Endothelial cell of umbilical vein (primary cell): Measurements from ENCODE around the gene ZNF30. TPM values are rescaled to one million over a fixed set of nuclear protein-coding genes. Genes with fewer than 3 reads are reported as not detected.

Experiments
- BruUV-seq: library from RNA; stranded (reverse); fragments of 400-500 nt; replicated peaks from 2 replicates; lab custom pipeline; 2021; lab: Mats Ljungman, UMichigan
- CTCF ChIA-PET: fragments of 300-600, 350-600 bp; sonication (Branson Sonifier 250); formaldehyde crosslinking; loops from one replicate; lab custom pipeline; 2021; ENCODE audit warnings: antibody characterized with exemption, inconsistent platforms; lab: Charles Lee
- POLR2A ChIA-PET: fragments of 300-600, 350-600 bp; sonication (Branson Sonifier 250); formaldehyde crosslinking; loops from one replicate; lab custom pipeline; 2021; ENCODE audit warnings: antibody characterized with exemption, inconsistent platforms; lab: Charles Lee
- DNase-seq: peaks from one replicate; pipeline ENCODE4 v3.0.0-alpha.2; 2011; ENCODE audit warnings: low read depth, low spot score
- FAIRE-seq: peaks from 2 replicates; lab custom pipeline; 2011; peaks lifted over from hg19 to GRCh38; lab: Jason Lieb, UNC
- H2AFZ ChIP-seq: 2 replicates; pipeline ENCODE4 v1.6.0; 2012; ENCODE audit warnings: low read depth, low read length, control low read depth, inconsistent platforms
- H3K27ac ChIP-seq: 2 replicates; pipeline ENCODE4 v1.5.1; 2011; ENCODE audit warnings: low read depth, mild to moderate bottlenecking, control low read depth, low read length, moderate library complexity; ENCODE audit not compliant: insufficient read depth
- H3K27me3 ChIP-seq, 2 experiments: 2 replicates each; pipeline versions ENCODE4 v1.6.0 to v1.6.1; 2011; ENCODE audit warnings: low read length in 2 of 2, mixed read lengths in 1 of 2; ENCODE audit not compliant: control insufficient read depth in 2 of 2, insufficient read depth in 2 of 2
- H3K36me3 ChIP-seq, 2 experiments: 2 replicates in 1 of 2; 3 replicates in 1 of 2; pipeline ENCODE4 v1.5.1; 2011; ENCODE audit warnings: low read length in 2 of 2, mild to moderate bottlenecking in 1 of 2, moderate library complexity in 1 of 2; ENCODE audit not compliant: control insufficient read depth in 2 of 2, insufficient read depth in 2 of 2; ENCODE audit errors: extremely low read depth in 1 of 2
- H3K4me1 ChIP-seq: 3 replicates; pipeline ENCODE4 v1.5.1; 2011; ENCODE audit warnings: mild to moderate bottlenecking, low read length; ENCODE audit not compliant: control insufficient read depth, insufficient read depth; ENCODE audit errors: extremely low read depth
- H3K4me2 ChIP-seq: 2 replicates; pipeline ENCODE4 v1.6.1; 2011; ENCODE audit warnings: low read length, control low read depth, mixed read lengths; ENCODE audit not compliant: insufficient read depth
- H3K4me3 ChIP-seq, 3 experiments: fragments of 200-600 bp in 1 of 3; sonication (generic), shearing (Covaris generic) in 1 of 3; replicated peaks in 1 of 3; 2 replicates each; pipeline ENCODE4 v1.5.1; 2011 to 2016; ENCODE audit warnings: control low read depth in 3 of 3, low read length in 3 of 3, mild to moderate bottlenecking in 2 of 3, inconsistent platforms in 1 of 3, low read depth in 1 of 3, moderate library complexity in 1 of 3; ENCODE audit not compliant: insufficient read depth in 1 of 3
- H3K79me2 ChIP-seq: 2 replicates; pipeline ENCODE4 v1.6.0; 2012; ENCODE audit warnings: low read length, inconsistent platforms; ENCODE audit not compliant: control insufficient read depth, insufficient read depth
- H3K9ac ChIP-seq: replicated peaks from 2 replicates; pipeline ENCODE3; 2011; ENCODE audit warnings: low read length, control low read depth; ENCODE audit not compliant: insufficient read depth; ENCODE audit errors: extremely low read depth
- H3K9me1 ChIP-seq: replicated peaks from 3 replicates; pipeline ENCODE4 v1.6.0; 2011; ENCODE audit warnings: mild to moderate bottlenecking, low read length; ENCODE audit not compliant: control insufficient read depth, insufficient read depth; ENCODE audit errors: extremely low read depth
- H3K9me3 ChIP-seq: replicated peaks from 2 replicates; pipeline ENCODE4 v1.5.1; 2012; ENCODE audit warnings: low read length, inconsistent platforms; ENCODE audit not compliant: control insufficient read depth, insufficient read depth
- H4K20me1 ChIP-seq: replicated peaks from 2 replicates; pipeline ENCODE3; 2011; ENCODE audit warnings: mild to moderate bottlenecking, low read length; ENCODE audit not compliant: control insufficient read depth, insufficient read depth; ENCODE audit errors: extremely low read depth
- EZH2 ChIP-seq: IDR thresholded peaks from 2 replicates; pipeline ENCODE4 v1.6.1; 2012; ENCODE audit warnings: borderline replicate concordance, low read depth, mild to moderate bottlenecking, moderate library complexity, low read length, inconsistent platforms; ENCODE audit not compliant: severe bottlenecking
- FOS ChIP-seq: IDR thresholded peaks from 2 replicates; pipeline ENCODE4 v1.6.1; 2011; ENCODE audit warnings: mild to moderate bottlenecking, low read length, moderate library complexity, borderline replicate concordance; ENCODE audit not compliant: insufficient read depth
- GATA2 ChIP-seq: IDR thresholded peaks from 2 replicates; pipeline ENCODE4 v1.7.0; 2011; ENCODE audit warnings: low read depth, mild to moderate bottlenecking, moderate library complexity, mixed read lengths, low read length; ENCODE audit not compliant: insufficient read length, insufficient read depth
- JUN ChIP-seq: IDR thresholded peaks from 2 replicates; pipeline ENCODE4 v1.6.1; 2011; ENCODE audit warnings: borderline replicate concordance, low read depth; ENCODE audit not compliant: insufficient read length, insufficient read depth
- MYC ChIP-seq: IDR thresholded peaks from one replicate; pipeline ENCODE4 v1.6.1; 2011; ENCODE audit warnings: mild to moderate bottlenecking, low read depth, low read length
- POLR2A ChIP-seq: IDR thresholded peaks from 2 replicates; pipeline ENCODE4 v1.6.1; 2012; ENCODE audit warnings: low read depth, mild to moderate bottlenecking, control low read depth, low read length
- POLR2AphosphoS5 ChIP-seq: IDR thresholded peaks from 2 replicates; pipeline ENCODE4 v1.6.1; 2012; ENCODE audit warnings: low read depth, mild to moderate bottlenecking, control low read depth, low read length, moderate library complexity; ENCODE audit not compliant: insufficient read depth
- dilution Hi-C: fragments of 300-500 bp; cut with MboI; formaldehyde crosslinking; loops from one replicate; pipeline ENCODE4 v1.15.0; 2019; ENCODE audit warnings: low sequenced_read_pairs; ENCODE audit not compliant: extremely low pct_ligation_motif_present
- intact Hi-C: fragments of 100-400 bp; cut with micrococcal nuclease; formaldehyde crosslinking; loops from one replicate; pipeline ENCODE4 v1.10.0; 2022
- polyA plus RNA-seq, 4 experiments: library from polyadenylated mRNA; depleted of rRNA in 3 of 4; stranded (reverse) in 3 of 4; unstranded in 1 of 4; fragments of >200 nt; gene quantifications; 2 replicates each; pipeline versions ENCODE4 v1.2.1 to v1.2.3, GENCODE V29; 2011 to 2012; ENCODE audit warnings: missing spikeins in 1 of 4
- total RNA-seq: library from RNA; stranded (reverse); gene quantifications from 2 replicates; pipeline ENCODE4 v1.2.3, GENCODE V29; 2021
- TF ChIP-seq, protein P1 (sequence below), 2 donors: IDR thresholded peaks; 1 replicate in 1 of 2; 2 replicates in 1 of 2; pipeline ENCODE4 v1.5.1; 2011; ENCODE audit warnings: low read length in 2 of 2, mild to moderate bottlenecking in 2 of 2, moderate library complexity in 2 of 2, control low read depth in 1 of 2, inconsistent platforms in 1 of 2, low read depth in 1 of 2; ENCODE audit not compliant: insufficient read depth in 1 of 2; ENCODE audit errors: extremely low read depth in 1 of 2
- TF ChIP-seq, protein P2 (sequence below): IDR thresholded peaks from 2 replicates; pipeline ENCODE4 v1.6.1; 2011; ENCODE audit not compliant: insufficient read depth, insufficient read length

ZNF30 gene
- total and polyA plus RNA-seq, 2 donors (not counting 3 experiments of a cell fraction or from before 2014, with no cell fraction given), result 1.3 to 4.7 TPM

DNA sequence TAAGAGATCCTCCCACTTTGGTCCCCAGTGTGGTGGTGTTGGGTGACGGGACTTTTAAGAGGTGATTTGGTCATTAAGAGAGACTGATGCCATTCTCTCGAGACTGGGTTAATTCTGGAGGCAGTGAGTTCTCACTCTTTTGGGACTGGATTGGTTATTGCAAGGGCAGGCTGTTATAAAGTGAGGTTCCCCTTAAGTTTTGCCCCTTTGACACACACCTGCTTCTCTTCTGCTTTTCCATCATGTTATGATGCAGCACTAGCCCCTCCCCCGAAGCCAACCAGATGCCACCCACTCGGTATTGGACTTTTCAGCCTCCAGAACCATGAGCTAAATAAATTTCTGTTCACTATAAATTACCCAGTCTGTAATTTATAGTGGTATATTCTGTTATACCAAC, 57.1 kb downstream of the ZNF30 start:
- DNase-seq, result no peak
- Histone ChIP-seq H3K27ac (no peak overlapping the region), H3K27me3 (peaks cover 0 to 3% of the 10 kb centered on the region in 2 experiments), H3K9me3 (no peaks in the 10 kb centered on the region), H2AFZ (no peak overlapping the region), H3K4me2 (no peak overlapping the region), H3K36me3 (no peaks in the 10 kb centered on the region), H3K9ac (no peak overlapping the region), H3K4me3 (no peak overlapping the region), H3K4me1 (peaks cover 15% of the 10 kb centered on the region), H3K79me2 (no peaks in the 10 kb centered on the region), H3K9me1 (no peaks in the 10 kb centered on the region), H4K20me1 (no peaks in the 10 kb centered on the region)
- intact Hi-C loops, result no loop called here
- POLR2A ChIA-PET, result no interaction called here
- dilution Hi-C loops, result no loop called here
- TF ChIP-seq JUN (no peak), POLR2AphosphoS5 (no peak), FOS (no peak), MYC (no peak), GATA2 (no peak), POLR2A (no peak), EZH2 (no peak)
- TF ChIP-seq, protein P1, sequence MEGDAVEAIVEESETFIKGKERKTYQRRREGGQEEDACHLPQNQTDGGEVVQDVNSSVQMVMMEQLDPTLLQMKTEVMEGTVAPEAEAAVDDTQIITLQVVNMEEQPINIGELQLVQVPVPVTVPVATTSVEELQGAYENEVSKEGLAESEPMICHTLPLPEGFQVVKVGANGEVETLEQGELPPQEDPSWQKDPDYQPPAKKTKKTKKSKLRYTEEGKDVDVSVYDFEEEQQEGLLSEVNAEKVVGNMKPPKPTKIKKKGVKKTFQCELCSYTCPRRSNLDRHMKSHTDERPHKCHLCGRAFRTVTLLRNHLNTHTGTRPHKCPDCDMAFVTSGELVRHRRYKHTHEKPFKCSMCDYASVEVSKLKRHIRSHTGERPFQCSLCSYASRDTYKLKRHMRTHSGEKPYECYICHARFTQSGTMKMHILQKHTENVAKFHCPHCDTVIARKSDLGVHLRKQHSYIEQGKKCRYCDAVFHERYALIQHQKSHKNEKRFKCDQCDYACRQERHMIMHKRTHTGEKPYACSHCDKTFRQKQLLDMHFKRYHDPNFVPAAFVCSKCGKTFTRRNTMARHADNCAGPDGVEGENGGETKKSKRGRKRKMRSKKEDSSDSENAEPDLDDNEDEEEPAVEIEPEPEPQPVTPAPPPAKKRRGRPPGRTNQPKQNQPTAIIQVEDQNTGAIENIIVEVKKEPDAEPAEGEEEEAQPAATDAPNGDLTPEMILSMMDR (IDR thresholded peaks at IDR 0.05; ENCODE audit: extremely low read depth in 1 of 2, insufficient read depth in 1 of 2, low read depth in 1 of 2, low read length in 2 of 2), result no peak
- TF ChIP-seq, protein P2, sequence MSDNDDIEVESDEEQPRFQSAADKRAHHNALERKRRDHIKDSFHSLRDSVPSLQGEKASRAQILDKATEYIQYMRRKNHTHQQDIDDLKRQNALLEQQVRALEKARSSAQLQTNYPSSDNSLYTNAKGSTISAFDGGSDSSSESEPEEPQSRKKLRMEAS, result no peak
- FAIRE-seq, result no peak
- CTCF ChIA-PET, result interaction anchor here (0.8 kb wide), 1 partner anchor 11 kb away, joined by 6 read pairs; no protein-coding TSS in a partner anchor
- no TSS peak for BruUV-seq
